Kidney glomerular epithelial cell (primary cell): ENCODE measurements around the gene AQP11.
"Not testable (repeated sequence)": the region's sequence is repeated elsewhere in the genome, so short reads cannot be mapped to it uniquely, and the experiment has no call there.

Experiments
- DNase-seq: peaks from one replicate; lab custom pipeline; 2025; lab: John Stamatoyannopoulos, UW

AQP11 gene

DNA sequence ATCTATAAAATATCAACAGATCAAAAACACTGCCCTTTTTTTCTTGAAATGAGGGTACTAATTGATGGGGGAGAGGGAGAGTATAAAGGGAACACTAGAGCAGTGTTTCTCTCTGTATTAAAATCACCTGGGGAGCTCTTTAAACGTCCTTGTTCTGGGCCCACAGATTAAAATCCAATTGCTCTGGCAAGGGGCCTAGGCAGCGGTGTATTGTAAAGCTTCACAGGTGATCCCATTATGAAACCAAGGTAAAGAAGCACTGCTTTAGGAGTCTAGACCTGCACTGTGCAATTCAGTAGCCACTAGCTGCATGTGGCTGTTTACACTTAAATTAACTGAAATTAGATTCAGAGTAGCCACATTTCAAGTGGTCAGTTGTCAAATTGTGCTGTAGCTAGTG is 3.0 kb downstream of the AQP11 start:
- DNase-seq = no peak

GRCh38 chr11:77593883-77594282 is 4.1 kb downstream of the AQP11 start:
- DNase-seq = no peak

DNA sequence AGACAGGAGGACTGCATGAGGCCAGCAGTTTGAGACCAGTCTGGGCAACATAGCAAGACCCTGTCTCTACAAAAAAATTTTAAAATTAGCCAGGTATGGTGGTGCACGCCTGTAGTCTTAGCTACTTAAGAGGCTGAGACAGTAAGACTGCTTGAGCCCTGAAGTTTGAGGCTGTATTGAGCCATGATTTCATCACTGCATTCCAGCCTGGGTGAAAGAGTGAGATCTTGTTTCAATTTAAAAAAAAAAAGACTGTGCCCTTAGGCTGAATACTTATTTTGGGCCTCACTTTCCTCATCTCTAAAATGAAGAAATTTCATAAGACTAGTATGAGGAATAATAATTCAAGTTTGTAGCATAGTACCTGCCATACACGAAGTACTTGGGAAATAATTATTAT is 6.9 kb downstream of the AQP11 start:
- DNase-seq = no peak

- no peak for DNase-seq
These were observed 8.4 kb downstream of the AQP11 start for GRCh38 chr11:77598195-77598594.

DNA sequence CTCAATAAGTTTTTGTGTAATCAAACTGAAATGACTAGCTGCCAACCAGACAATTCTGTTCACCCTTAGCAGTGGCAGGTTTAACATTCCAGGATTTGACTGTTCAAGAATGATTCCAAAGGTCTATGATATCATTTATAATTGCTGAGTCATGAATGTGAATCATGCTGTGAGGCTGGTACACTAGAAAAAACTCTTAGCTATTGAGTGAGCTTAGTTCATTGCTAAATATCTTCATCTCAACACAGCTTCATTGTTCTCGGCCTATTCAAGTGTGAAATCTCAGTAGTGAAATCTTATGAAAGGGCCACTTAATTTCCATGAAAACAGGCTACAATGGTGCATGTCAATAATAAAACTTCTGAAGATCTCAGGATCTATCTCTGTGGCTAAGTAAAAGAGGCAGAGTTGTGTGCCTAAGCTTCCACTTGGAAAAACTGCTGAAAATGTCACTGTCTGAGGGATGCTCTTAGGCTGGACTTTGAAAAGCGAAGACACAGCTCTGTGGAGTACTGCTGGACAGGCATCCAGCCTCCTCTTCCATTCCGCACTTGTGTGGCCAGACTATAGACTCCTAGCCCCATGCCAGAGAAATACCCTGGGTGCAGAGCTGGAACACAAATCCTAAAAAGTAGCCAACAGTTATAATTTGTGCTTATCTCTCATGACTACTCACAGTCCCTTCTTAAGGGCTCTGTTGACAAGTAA is 12.8 kb downstream of the AQP11 start:
- DNase-seq = peak; percentile 90

- no peak for DNase-seq
These were observed 14.5 kb downstream of the AQP11 start for GRCh38 chr11:77604281-77604680.

GRCh38 chr11:77609234-77609633 is 19.5 kb downstream of the AQP11 start:
- DNase-seq = no peak

GRCh38 chr11:77611921-77612320 is 22.2 kb downstream of the AQP11 start:
- no peak for DNase-seq

GRCh38 chr11:77617892-77618291 is 28.1 kb downstream of the AQP11 start:
- peak; percentile 31 for DNase-seq

GRCh38 chr11:77619576-77620198 is 29.9 kb downstream of the AQP11 start:
- peak; percentile 41 for DNase-seq

- DNase-seq = no peak
These were observed 40.5 kb downstream of the AQP11 start for GRCh38 chr11:77630157-77630710.

DNA sequence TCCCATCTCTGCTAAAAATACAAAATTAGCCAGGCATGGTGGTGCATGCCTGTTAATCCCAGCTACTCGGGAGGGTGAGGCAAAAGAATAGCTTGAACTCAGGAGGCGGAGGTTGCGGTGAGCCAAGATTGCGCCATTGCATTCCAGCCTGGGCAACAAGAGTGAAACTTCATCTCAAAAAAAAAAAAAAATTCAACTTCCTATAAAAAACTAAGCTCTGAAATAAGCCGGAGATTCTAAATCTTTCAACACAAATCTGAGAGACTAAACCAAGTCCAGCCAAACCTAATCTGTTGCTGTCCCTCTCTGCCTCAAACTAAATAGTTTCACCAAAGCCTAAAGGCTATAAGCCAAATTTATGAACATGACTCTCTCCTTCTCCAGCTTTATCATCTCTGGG is 44.2 kb downstream of the AQP11 start:
- DNase-seq = not testable (repeated sequence)

DNA sequence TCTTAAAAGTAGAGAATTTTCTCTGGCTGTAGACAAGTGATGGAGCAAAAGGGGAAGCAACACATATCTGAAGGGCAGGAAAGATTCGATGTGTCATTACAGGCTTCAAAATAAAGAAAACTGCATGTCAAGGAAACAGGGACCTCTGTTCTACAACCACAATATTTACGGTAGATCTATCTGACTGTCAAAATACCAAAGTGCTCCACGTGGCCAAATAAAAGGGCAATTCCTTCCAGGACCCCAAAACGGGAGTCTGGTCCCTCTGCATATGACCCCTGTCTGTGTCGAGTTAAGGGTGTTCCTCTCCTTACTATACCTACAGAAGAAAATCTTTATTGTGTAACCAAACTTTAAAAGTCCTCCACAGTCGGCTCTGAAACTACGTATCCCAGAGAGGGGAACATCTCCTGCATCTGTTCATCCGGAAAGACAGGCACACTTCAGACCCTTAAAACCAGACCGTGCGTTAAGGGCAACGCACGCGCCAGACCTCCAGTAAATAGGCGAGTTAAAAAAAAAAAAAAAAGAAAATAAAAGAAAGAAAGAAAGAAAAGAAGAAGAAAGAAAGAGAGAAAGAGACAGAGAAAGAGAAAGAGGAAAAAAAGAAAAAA is 47.1 kb downstream of the AQP11 start:
- peak; percentile 11 for DNase-seq

GRCh38 chr11:77637345-77638165 is 47.8 kb downstream of the AQP11 start, which contains the start of gene CLNS1A:
Gene CLNS1A, minus strand, starts transcription at chr11:77637794. Its CDS starts 80 bp downstream, at chr11:77637714.
- peak; percentile 87 for DNase-seq

GRCh38 chr11:77642228-77642627 is 52.5 kb downstream of the AQP11 start:
- DNase-seq = no peak

GRCh38 chr11:77644887-77645286 is 55.1 kb downstream of the AQP11 start:
- DNase-seq = no peak

GRCh38 chr11:77647654-77648305 is 58.0 kb downstream of the AQP11 start:
- no peak for DNase-seq

DNA sequence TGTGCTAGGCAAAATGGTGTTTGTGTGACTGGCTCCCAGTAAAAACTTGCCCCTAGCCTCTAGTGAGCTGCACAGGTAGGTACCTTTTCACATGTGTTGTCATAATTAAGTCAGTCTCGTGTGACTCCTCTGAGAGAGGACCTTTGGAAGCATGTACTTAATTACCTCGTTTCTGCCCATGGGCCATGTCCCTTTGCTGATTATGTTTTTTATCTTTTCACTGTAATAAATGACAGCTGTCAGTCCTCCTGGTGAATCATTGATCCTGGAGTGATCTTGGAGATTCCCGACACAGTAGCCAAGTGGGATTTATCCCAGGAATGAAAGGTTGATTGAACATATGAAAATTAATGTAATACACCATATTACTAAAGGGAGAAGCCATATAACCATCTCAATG is 60.4 kb downstream of the AQP11 start:
- no peak for DNase-seq

GRCh38 chr11:77654770-77655434 is 65.1 kb downstream of the AQP11 start:
- DNase-seq = no peak

DNA sequence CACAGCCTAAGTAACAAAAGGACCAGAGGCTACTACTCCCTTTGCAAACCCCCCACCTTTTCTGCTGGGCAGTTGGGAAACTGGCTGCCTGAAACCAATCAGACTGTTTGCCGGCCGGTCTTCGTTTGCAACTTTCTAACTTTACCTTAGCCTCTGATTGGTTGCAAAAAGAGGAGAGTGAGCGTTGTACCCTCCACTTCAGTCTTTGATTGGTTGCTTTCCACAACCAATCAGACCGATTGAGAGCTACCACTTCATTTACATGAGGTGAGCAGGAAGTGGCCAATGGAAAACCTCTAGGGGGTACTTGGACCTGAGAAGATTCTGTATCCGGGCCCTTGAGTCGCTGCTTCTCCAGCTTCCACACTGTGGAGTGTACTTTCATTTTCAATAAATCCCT is 66.6 kb downstream of the AQP11 start:
- DNase-seq = no peak
